Fibroblast of lung (primary cell): ENCODE data around the gene DENND1A.

Experiments used
- EZH2 ChIP-seq: IDR thresholded peaks from 2 replicates; pipeline ENCODE4 v1.5.1; 2012; ENCODE audit warnings: low read length, control low read depth, mild to moderate bottlenecking; ENCODE audit errors: missing control alignments
- TF ChIP-seq, protein P1 (sequence below), 2 donors: IDR thresholded peaks in 1 of 2; conservative IDR thresholded peaks in 1 of 2; 1 replicate in 1 of 2; 2 replicates in 1 of 2; pipeline ENCODE4 v1.5.1; 2011 to 2012; ENCODE audit warnings: low read length in 2 of 2, control low read depth in 1 of 2, inconsistent platforms in 1 of 2, low read depth in 1 of 2, mild to moderate bottlenecking in 1 of 2

GRCh38 chr9:123469282-123469681, 460.6 kb downstream of the DENND1A start:
- TF ChIP-seq, protein P1, sequence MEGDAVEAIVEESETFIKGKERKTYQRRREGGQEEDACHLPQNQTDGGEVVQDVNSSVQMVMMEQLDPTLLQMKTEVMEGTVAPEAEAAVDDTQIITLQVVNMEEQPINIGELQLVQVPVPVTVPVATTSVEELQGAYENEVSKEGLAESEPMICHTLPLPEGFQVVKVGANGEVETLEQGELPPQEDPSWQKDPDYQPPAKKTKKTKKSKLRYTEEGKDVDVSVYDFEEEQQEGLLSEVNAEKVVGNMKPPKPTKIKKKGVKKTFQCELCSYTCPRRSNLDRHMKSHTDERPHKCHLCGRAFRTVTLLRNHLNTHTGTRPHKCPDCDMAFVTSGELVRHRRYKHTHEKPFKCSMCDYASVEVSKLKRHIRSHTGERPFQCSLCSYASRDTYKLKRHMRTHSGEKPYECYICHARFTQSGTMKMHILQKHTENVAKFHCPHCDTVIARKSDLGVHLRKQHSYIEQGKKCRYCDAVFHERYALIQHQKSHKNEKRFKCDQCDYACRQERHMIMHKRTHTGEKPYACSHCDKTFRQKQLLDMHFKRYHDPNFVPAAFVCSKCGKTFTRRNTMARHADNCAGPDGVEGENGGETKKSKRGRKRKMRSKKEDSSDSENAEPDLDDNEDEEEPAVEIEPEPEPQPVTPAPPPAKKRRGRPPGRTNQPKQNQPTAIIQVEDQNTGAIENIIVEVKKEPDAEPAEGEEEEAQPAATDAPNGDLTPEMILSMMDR (conservative IDR thresholded peaks at IDR 0.05 in 1 of 2, IDR thresholded peaks at IDR 0.05 in 1 of 2; ENCODE audit: low read depth in 1 of 2, low read length in 2 of 2) = no peak
- TF ChIP-seq EZH2 = no peak
